ENCODE measurements around the gene RNF141.

The RNF141 gene

DNA sequence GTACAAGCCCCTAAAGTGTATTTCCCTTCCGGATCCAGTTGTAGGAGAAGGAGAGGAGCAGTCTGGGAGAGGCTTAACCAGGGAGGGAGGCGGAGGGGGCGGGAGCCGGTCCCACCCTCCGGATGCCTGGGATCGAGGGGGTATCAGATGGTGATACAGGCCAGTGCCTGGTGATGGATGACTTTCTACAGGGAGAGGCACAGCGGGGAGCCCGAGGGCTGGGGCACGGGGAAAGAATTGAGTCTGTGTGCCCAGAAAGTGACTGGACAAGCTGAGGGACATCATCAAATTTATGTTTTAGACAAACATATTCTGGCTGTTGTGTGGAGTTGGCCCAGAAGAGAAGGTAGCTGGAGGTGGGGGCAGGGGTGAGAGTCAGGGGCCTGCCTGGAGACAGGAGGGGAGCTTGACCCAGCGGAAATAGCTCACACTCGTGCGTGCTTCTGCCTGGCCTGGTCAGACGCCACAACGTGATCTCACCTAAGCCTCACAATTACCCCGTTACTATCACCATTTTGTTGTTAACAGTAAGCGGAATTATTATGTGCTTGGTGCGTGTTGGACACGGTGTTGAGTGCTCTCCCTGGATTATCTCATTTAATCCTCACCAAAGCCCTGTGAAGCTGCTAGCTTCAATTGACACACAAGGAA, 43.5 kb downstream of the RNF141 start:
- FAIRE-seq: no peak

GRCh38 chr11:10496296-10496936, 44.6 kb downstream of the RNF141 start:
- FAIRE-seq: no peak

GRCh38 chr11:10495464-10495786, 45.6 kb downstream of the RNF141 start:
- FAIRE-seq: no peak

DNA sequence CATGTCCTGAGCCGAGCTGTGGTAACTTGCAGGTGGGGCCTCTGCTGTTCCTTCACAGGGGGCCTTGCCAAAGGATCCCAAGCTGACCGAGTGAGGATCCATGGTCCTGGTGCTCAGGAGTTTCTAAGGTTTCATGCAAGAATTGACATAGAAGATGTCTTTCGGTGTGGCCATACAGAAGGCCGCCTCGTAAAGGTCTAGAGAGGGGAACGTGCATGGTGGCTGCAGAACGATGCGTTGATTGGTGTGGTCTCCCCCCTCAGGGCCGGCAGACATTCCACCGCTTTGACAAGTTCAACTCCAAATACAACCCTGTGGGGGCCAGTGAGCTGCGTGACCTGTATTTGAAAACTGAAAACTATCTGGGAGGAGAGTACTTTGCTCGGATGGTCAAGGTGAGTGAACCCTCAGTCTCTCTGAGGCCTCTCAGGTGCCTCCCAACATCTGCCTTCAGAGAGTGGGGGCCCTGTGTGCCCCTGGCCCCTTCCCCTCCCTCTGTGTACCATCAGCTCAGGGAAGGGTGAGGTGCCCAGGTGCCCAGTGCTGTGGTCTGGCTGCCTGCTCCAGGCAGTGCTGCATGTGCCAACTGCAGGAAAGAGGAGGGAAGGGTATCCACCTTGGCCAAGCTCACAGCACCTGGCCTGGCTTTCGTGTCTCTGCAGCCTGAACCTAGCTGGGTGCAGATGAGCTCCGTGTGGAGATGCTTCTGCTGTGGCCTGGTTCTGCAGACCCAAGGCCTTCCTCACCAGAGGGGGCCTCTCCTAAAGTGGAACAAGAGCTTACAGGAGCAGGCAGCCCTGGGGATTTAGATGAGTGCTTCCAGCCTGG, 46.1 kb downstream of the RNF141 start:
- no peak for FAIRE-seq

DNA sequence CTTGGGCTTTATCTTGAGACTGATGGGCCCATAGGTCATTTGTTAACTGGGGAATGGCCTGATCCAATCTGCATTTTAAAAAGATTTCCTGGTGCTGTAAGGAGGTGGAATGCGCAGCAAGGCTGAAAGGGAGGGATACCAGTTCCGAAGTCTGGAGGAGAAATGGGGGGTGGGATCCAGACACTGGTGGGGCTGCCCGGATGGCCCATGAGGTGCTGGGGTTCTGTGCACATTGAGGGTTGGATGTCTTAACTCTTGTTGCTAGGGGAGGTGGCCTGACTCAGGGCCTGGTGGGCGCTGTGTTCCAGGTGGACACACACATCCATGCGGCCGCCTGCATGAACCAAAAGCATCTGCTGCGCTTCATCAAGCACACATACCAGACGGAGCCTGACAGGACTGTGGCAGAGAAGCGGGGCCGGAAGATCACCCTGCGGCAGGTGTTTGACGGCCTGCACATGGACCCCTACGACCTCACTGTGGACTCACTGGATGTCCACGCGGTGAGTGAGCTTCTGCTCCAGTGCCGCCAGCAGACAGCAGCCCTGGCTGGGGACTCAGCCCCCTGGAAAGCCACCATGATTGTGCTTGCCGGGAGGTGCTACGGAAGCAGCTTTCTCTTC, 47.8 kb downstream of the RNF141 start:
- no peak for FAIRE-seq

GRCh38 chr11:10492084-10492483, 48.9 kb downstream of the RNF141 start:
- no peak for FAIRE-seq

GRCh38 chr11:10490398-10491241, 50.4 kb downstream of the RNF141 start:
- no peak for FAIRE-seq

- FAIRE-seq: no peak
Measured at GRCh38 chr11:10490032-10490397, 51.0 kb downstream of the RNF141 start.

GRCh38 chr11:10488934-10489691, 51.9 kb downstream of the RNF141 start:
- no peak for FAIRE-seq

- no peak for FAIRE-seq
Measured at GRCh38 chr11:10488121-10488933, 52.7 kb downstream of the RNF141 start.

GRCh38 chr11:10487002-10487647, 53.9 kb downstream of the RNF141 start:
- FAIRE-seq: no peak

- FAIRE-seq: no peak
Measured at GRCh38 chr11:10486161-10486840, 54.7 kb downstream of the RNF141 start.

- no peak for FAIRE-seq
Measured at GRCh38 chr11:10485646-10486045, 55.3 kb downstream of the RNF141 start.

GRCh38 chr11:10484461-10485180, 56.4 kb downstream of the RNF141 start:
- FAIRE-seq: no peak

GRCh38 chr11:10483584-10483983, 57.4 kb downstream of the RNF141 start:
- no peak for FAIRE-seq

DNA sequence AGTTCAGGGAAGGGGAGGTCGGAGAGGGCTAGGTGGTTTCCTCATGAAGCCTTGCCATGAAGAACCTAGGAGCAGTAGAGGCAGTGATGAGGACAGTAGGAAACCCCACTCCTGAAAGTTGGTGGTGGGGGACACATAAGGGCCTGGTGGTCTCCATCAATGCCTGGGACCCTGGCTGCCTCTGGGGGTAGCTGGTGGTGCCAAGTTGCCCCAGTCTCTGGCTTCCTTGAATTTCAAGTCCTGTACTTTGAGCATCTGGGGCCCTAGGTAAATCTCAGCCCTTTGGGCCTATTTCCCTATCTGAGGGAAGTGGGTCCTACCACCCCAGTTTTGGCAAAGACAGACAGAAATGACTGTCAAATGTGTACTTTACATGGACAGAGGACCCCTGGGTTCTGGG, 57.8 kb downstream of the RNF141 start:
- FAIRE-seq: no peak

DNA sequence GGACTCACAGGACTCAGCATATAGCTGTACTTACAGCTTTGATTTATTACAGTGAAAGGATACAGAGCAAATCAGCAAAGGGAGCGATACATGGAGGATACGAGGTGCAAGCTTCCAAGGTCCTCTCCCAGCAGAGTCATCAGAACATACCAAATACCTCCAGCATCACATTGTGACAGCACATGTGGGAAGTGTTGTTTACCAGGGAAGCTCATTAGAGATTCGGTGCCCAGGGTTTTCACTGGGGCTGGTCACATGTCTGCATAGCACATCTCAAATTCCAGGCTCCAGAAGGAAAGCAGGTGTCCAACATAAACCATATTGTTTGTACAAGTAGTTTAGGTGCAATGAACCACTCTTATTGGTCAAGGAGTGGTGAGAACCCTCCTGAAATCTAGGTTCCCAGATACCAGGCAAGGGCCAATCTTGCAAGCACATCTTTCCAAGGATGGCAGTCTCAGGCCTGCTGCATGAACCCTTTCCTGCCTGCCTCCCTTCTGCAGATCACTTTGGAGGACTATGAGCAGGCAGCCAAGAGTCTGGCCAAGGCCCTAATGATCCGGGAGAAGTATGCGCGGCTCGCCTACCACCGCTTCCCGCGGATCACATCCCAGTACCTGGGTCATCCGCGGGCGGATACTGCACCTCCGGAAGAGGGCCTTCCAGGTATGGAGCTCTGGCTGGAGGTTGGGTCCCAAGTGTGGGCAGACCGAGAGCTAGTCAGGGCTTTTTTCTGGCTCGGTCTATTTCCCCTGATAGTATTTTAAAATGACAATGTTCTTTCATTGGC, 59.2 kb downstream of the RNF141 start:
- no peak for FAIRE-seq

DNA sequence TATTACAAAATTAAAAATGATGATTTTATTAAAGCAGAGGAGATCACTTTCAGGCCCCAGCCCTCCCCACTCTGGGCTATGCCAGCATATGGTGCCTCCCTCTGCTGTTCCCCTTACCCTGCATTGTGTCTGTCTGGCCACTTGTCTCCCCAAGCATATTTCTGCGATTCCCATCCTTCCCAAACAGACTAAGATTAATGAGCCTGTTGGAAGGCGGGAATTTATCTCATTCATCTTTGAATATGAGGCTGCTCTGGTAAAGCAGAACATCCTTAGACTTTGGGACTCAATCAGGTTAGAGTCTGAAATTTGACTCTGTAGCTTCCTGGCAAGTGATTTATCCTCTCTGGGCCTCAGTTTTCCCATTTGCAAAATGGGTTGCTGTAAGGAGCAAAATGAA, 60.2 kb downstream of the RNF141 start:
- no peak for FAIRE-seq
